K562 (cell line): ENCODE data around the gene APOM. TPM values are rescaled to one million over a fixed set of nuclear protein-coding genes. Genes with fewer than 3 reads are reported as not detected.

Experiments used
- BRF1 ChIP-seq: IDR thresholded peaks from 3 replicates; pipeline ENCODE4 v1.6.1; 2011; ENCODE audit warnings: borderline replicate concordance, mild to moderate bottlenecking; ENCODE audit not compliant: insufficient read length; ENCODE audit errors: extremely low read depth
- CCAR2 ChIP-seq: fragments of 200-400 bp; formaldehyde crosslinking; IDR thresholded peaks from 2 replicates; pipeline ENCODE4 v1.6.1; 2017; ENCODE audit warnings: mild to moderate bottlenecking, low read depth, low read length
- CEBPZ ChIP-seq: fragments of 150-350 bp; IDR thresholded peaks from 2 replicates; pipeline ENCODE4 v1.6.1; 2014; ENCODE audit warnings: low read depth, mild to moderate bottlenecking, low read length, borderline replicate concordance
- E2F3 ChIP-seq: fragments of 250-450 bp; sonication (Bioruptor Pico); IDR thresholded peaks from 2 replicates; pipeline ENCODE4 v1.4.0; 2020; ENCODE audit warnings: mild to moderate bottlenecking
- L3MBTL2 ChIP-seq: fragments of 450-650 bp; IDR thresholded peaks from 2 replicates; pipeline ENCODE4 v1.6.1; 2016; ENCODE audit warnings: mild to moderate bottlenecking, moderate library complexity
- MGA ChIP-seq: fragments of 450-650 bp; IDR thresholded peaks from 2 replicates; pipeline ENCODE4 v1.6.1; 2016; ENCODE audit warnings: mild to moderate bottlenecking, moderate library complexity
- NR2F6 ChIP-seq: fragments of 450-650 bp; formaldehyde crosslinking; IDR thresholded peaks from 2 replicates; pipeline ENCODE4 v1.4.0; 2020; ENCODE audit warnings: mild to moderate bottlenecking
- PCBP2 ChIP-seq: fragments of 200-400 bp; formaldehyde crosslinking; IDR thresholded peaks from 2 replicates; pipeline ENCODE4 v1.6.1; 2018; ENCODE audit warnings: low read length, low read depth, mild to moderate bottlenecking, moderate library complexity; ENCODE audit not compliant: poor library complexity, severe bottlenecking
- RNF2 ChIP-seq: sonication (generic); IDR thresholded peaks from 2 replicates; pipeline ENCODE4 v1.6.1; 2016
- SAFB ChIP-seq: fragments of 200-400 bp; formaldehyde crosslinking; IDR thresholded peaks from 2 replicates; pipeline ENCODE4 v1.6.1; 2017; ENCODE audit warnings: low read depth, low read length, borderline replicate concordance
- SIRT6 ChIP-seq: IDR thresholded peaks from one replicate; pipeline ENCODE4 v1.6.1; 2012; ENCODE audit warnings: low read depth, mild to moderate bottlenecking, control low read depth, inconsistent platforms, low read length, moderate library complexity
- ZZZ3 ChIP-seq: fragments of 450-650 bp; IDR thresholded peaks from 2 replicates; pipeline ENCODE4 v1.6.1; 2016; ENCODE audit warnings: antibody characterized with exemption, mild to moderate bottlenecking, moderate library complexity
- polyA plus RNA-seq, 8 experiments: library from polyadenylated mRNA; depleted of rRNA in 4 of 8; stranded (reverse) in 5 of 8; unstranded in 3 of 8; fragments of >200 nt; fragmentation: Nextera tagmentation in 2 of 8; fragmentation: Illumina TruSeq in 1 of 8; extraction: Ambion mirVana in 2 of 8; extraction: Trizol in 1 of 8; gene quantifications; 2 replicates each; pipeline versions ENCODE4 v1.2.1 to v1.2.3, GENCODE V29; 2011 to 2014; ENCODE audit warnings: inconsistent platforms in 1 of 8, missing spikeins in 1 of 8
- total RNA-seq, 7 experiments: library from RNA; depleted of rRNA in 6 of 7; stranded (reverse); fragments of >200 nt in 6 of 7; fragmentation: Illumina TruSeq in 2 of 7; extraction: Trizol in 2 of 7; gene quantifications; 2 replicates each; pipeline versions ENCODE4 v1.2.1 to v1.2.3, GENCODE V29; 2011 to 2021; ENCODE audit warnings: low replicate concordance in 1 of 7

The APOM gene
- total and polyA plus RNA-seq, 9 of the 15 experiments (the other 6 are each of a cell fraction or from before 2014, with no cell fraction given): 5.7 to 24.3 (median 10.4) TPM

- TF ChIP-seq CEBPZ: no peak
- no peak for TF ChIP-seq MGA
- TF ChIP-seq L3MBTL2: peak; percentile 91
- TF ChIP-seq ZZZ3: no peak
- TF ChIP-seq SIRT6: no peak
- no peak for TF ChIP-seq RNF2
- no peak for TF ChIP-seq PCBP2
- TF ChIP-seq NR2F6: peak; percentile 27; the same call in 1 of the 2 replicates
- no peak for TF ChIP-seq BRF1
- TF ChIP-seq E2F3 (CRISPR knock-in tag): no peak
- 0 out of 2 replicates have a peak, but pooled peaks have one; percentile 15 for TF ChIP-seq SAFB
- 0 out of 2 replicates have a peak, but pooled peaks have one; percentile 30 for TF ChIP-seq CCAR2
Measured at GRCh38 chr6:31660381-31661261, 4.9 kb downstream of the APOM start, which contains the start of gene C6orf47 (continued).
